H1 (cell line): ENCODE data around the gene KMT2A. TPM values are rescaled to one million over a fixed set of nuclear protein-coding genes. Genes with fewer than 3 reads are reported as not detected.

Experiments used
- CTCF ChIA-PET: fragments of 300-600 bp; sonication (Branson Sonifier 250); formaldehyde crosslinking; loops from one replicate; lab custom pipeline; 2021; ENCODE audit not compliant: partially characterized antibody; lab: Charles Lee
- POLR2A ChIA-PET: fragments of 300-600 bp; sonication (Branson Sonifier 250); formaldehyde crosslinking; loops from one replicate; lab custom pipeline; 2021; ENCODE audit warnings: inconsistent platforms; ENCODE audit not compliant: partially characterized antibody; lab: Charles Lee
- DNase-seq, 2 experiments: peaks; one replicate each; pipeline versions ENCODE4 v3.0.0 to v3.0.0-alpha.2; 2010 to 2022; ENCODE audit warnings: low spot score in 2 of 2, low read depth in 1 of 2, mixed read lengths in 1 of 2
- FAIRE-seq: peaks from 2 replicates; lab custom pipeline; 2011; peaks lifted over from hg19 to GRCh38; lab: Jason Lieb, UNC
- H2AFZ ChIP-seq: 2 replicates; pipeline ENCODE4 v1.8.1; 2012; ENCODE audit warnings: low read length, inconsistent platforms
- H2AK5ac ChIP-seq: 2 replicates; pipeline ENCODE4 v1.6.1; 2013; ENCODE audit warnings: low read depth, low read length
- H2BK120ac ChIP-seq: replicated peaks from 2 replicates; pipeline ENCODE3; 2013; ENCODE audit warnings: low read depth, low read length, inconsistent platforms
- H2BK12ac ChIP-seq: 2 replicates; pipeline ENCODE4 v1.6.1; 2013; ENCODE audit warnings: low read depth, low read length
- H2BK15ac ChIP-seq: 2 replicates; pipeline ENCODE4 v1.6.1; 2013; ENCODE audit warnings: low read length
- H2BK20ac ChIP-seq: 2 replicates; pipeline ENCODE4 v1.6.1; 2013; ENCODE audit warnings: low read length
- H2BK5ac ChIP-seq: 2 replicates; pipeline ENCODE4 v1.6.1; 2013; ENCODE audit warnings: low read depth, low read length
- H3K14ac ChIP-seq: 2 replicates; pipeline ENCODE4 v1.6.1; 2013; ENCODE audit warnings: inconsistent platforms; ENCODE audit not compliant: insufficient read length
- H3K18ac ChIP-seq: 2 replicates; pipeline ENCODE4 v1.6.1; 2013; ENCODE audit warnings: low read length; ENCODE audit errors: extremely low read depth
- H3K23ac ChIP-seq: 2 replicates; pipeline ENCODE4 v1.6.1; 2013; ENCODE audit warnings: inconsistent platforms; ENCODE audit not compliant: insufficient read length
- H3K23me2 ChIP-seq: 2 replicates; pipeline ENCODE4 v1.6.1; 2013; ENCODE audit warnings: low read depth, low read length
- H3K27ac ChIP-seq: 2 replicates; pipeline ENCODE4 v1.6.1; 2011; ENCODE audit warnings: low read depth, low read length, inconsistent platforms
- H3K27me3 ChIP-seq, 4 experiments: replicated peaks in 1 of 4; 1 replicate in 1 of 4; 2 replicates in 3 of 4; pipeline versions ENCODE4 v1.6.1 to v1.8.1; 2011 to 2013; ENCODE audit warnings: low read length in 3 of 4, mild to moderate bottlenecking in 3 of 4, inconsistent platforms in 2 of 4, mixed read lengths in 2 of 4, moderate library complexity in 1 of 4; ENCODE audit not compliant: control insufficient read depth in 3 of 4, insufficient read depth in 3 of 4; ENCODE audit errors: extremely low read depth in 1 of 4
- H3K36me3 ChIP-seq, 4 experiments: 2 replicates each; pipeline versions ENCODE4 v1.6.1 to v1.8.1; 2011 to 2013; ENCODE audit warnings: mild to moderate bottlenecking in 4 of 4, low read length in 3 of 4, moderate library complexity in 2 of 4, control low read depth in 1 of 4, inconsistent platforms in 1 of 4; ENCODE audit not compliant: insufficient read depth in 4 of 4, control insufficient read depth in 2 of 4
- H3K4ac ChIP-seq: replicated peaks from 2 replicates; pipeline ENCODE3; 2013; ENCODE audit warnings: low read length, low read depth, mixed read lengths, inconsistent platforms; ENCODE audit not compliant: insufficient read length
- H3K4me1 ChIP-seq, 4 experiments: replicated peaks in 1 of 4; 1 replicate in 1 of 4; 2 replicates in 3 of 4; pipeline versions ENCODE4 v1.6.1 to v1.8.1; 2011 to 2013; ENCODE audit warnings: low read length in 3 of 4, inconsistent platforms in 2 of 4, mixed read lengths in 1 of 4; ENCODE audit not compliant: insufficient read depth in 4 of 4, control insufficient read depth in 3 of 4
- H3K4me2 ChIP-seq, 2 experiments: 2 replicates each; pipeline versions ENCODE4 v1.6.1 to v1.8.1; 2011 to 2013; ENCODE audit warnings: low read depth in 2 of 2, low read length in 2 of 2, control low read depth in 1 of 2, inconsistent platforms in 1 of 2, mild to moderate bottlenecking in 1 of 2; ENCODE audit not compliant: insufficient read depth in 1 of 2
- H3K4me3 ChIP-seq, 4 experiments: fragments of 200-600, 300-600 bp in 1 of 4; sonication (generic), shearing (Covaris generic), sonication (Bioruptor Twin) in 1 of 4; 2 replicates each; pipeline versions ENCODE4 v1.5.1 to v1.8.1; 2011 to 2016; ENCODE audit warnings: low read length in 4 of 4, low read depth in 3 of 4, control low read depth in 2 of 4, inconsistent platforms in 2 of 4, mild to moderate bottlenecking in 2 of 4, mixed read lengths in 1 of 4, moderate library complexity in 1 of 4; ENCODE audit not compliant: insufficient read depth in 2 of 4; ENCODE audit errors: extremely low read depth in 1 of 4
- H3K56ac ChIP-seq: replicated peaks from 2 replicates; pipeline ENCODE3; 2013; ENCODE audit warnings: low read depth, mild to moderate bottlenecking, mixed read lengths, low read length, inconsistent platforms; ENCODE audit not compliant: insufficient read length
- H3K79me1 ChIP-seq: 2 replicates; pipeline ENCODE4 v1.6.1; 2013; ENCODE audit warnings: low read depth, low read length, control low read depth
- H3K79me2 ChIP-seq, 2 experiments: 2 replicates each; pipeline versions ENCODE4 v1.6.1 to v1.8.1; 2012 to 2013; ENCODE audit warnings: low read length in 2 of 2, mild to moderate bottlenecking in 2 of 2, inconsistent platforms in 1 of 2; ENCODE audit not compliant: insufficient read depth in 2 of 2, control insufficient read depth in 1 of 2
- H3K9ac ChIP-seq, 4 experiments: replicated peaks in 1 of 4; 1 replicate in 1 of 4; 2 replicates in 3 of 4; pipeline versions ENCODE4 v1.6.1 to v1.8.1; 2011 to 2013; ENCODE audit warnings: low read depth in 3 of 4, low read length in 3 of 4, control low read depth in 2 of 4, mild to moderate bottlenecking in 2 of 4, moderate library complexity in 2 of 4, inconsistent platforms in 1 of 4; ENCODE audit errors: extremely low read depth in 1 of 4
- H3K9me3 ChIP-seq, 2 experiments: 2 replicates each; pipeline versions ENCODE4 v1.6.1 to v1.8.1; 2012 to 2013; ENCODE audit warnings: mild to moderate bottlenecking in 2 of 2, moderate library complexity in 2 of 2, control low read depth in 1 of 2, inconsistent platforms in 1 of 2, low read depth in 1 of 2, low read length in 1 of 2, mixed read lengths in 1 of 2; ENCODE audit not compliant: insufficient read depth in 2 of 2
- H4K20me1 ChIP-seq, 2 experiments: replicated peaks in 1 of 2; 2 replicates each; pipeline versions ENCODE3 to v1.8.1; 2011 to 2013; ENCODE audit warnings: inconsistent platforms in 2 of 2, low read length in 2 of 2, mild to moderate bottlenecking in 1 of 2; ENCODE audit not compliant: insufficient read depth in 2 of 2, control insufficient read depth in 1 of 2
- H4K5ac ChIP-seq: 2 replicates; pipeline ENCODE4 v1.6.1; 2013; ENCODE audit warnings: low read length, low read depth, mixed read lengths, inconsistent platforms; ENCODE audit not compliant: insufficient read length
- H4K8ac ChIP-seq: 2 replicates; pipeline ENCODE4 v1.8.0; 2013; ENCODE audit warnings: mild to moderate bottlenecking, moderate library complexity, low read length, inconsistent platforms; ENCODE audit not compliant: insufficient read depth; ENCODE audit errors: extremely low read depth
- H4K91ac ChIP-seq: replicated peaks from 2 replicates; pipeline ENCODE3; 2013; ENCODE audit warnings: low read length, mixed read lengths, inconsistent platforms; ENCODE audit not compliant: insufficient read length
- ATF2 ChIP-seq: IDR thresholded peaks from 2 replicates; pipeline ENCODE4 v1.6.1; 2012; ENCODE audit warnings: low read length, inconsistent platforms
- EP300 ChIP-seq, 2 experiments: IDR thresholded peaks; 1 replicate in 1 of 2; 2 replicates in 1 of 2; pipeline ENCODE4 v1.6.1; 2011 to 2012; ENCODE audit warnings: low read depth in 2 of 2, low read length in 2 of 2, mild to moderate bottlenecking in 2 of 2, borderline replicate concordance in 1 of 2, inconsistent platforms in 1 of 2, moderate library complexity in 1 of 2
- GTF2F1 ChIP-seq: IDR thresholded peaks from 2 replicates; pipeline ENCODE4 v1.6.1; 2012; ENCODE audit warnings: low read depth, low read length, improper control_type of control experiment, borderline replicate concordance
- JUND ChIP-seq: IDR thresholded peaks from 2 replicates; pipeline ENCODE4 v1.6.1; 2011; ENCODE audit warnings: mild to moderate bottlenecking, improper control_type of control experiment, low read length
- KDM4A ChIP-seq: IDR thresholded peaks from one replicate; pipeline ENCODE4 v1.7.1; 2012; ENCODE audit warnings: low read depth, mild to moderate bottlenecking, moderate library complexity, low read length, inconsistent platforms; ENCODE audit not compliant: severe bottlenecking
- KDM5A ChIP-seq: fragments of 200-600 bp; IDR thresholded peaks from 2 replicates; pipeline ENCODE4 v1.7.1; 2012; ENCODE audit warnings: mild to moderate bottlenecking, low read length, inconsistent platforms, mixed read lengths
- MAFK ChIP-seq: IDR thresholded peaks from 2 replicates; pipeline ENCODE4 v1.6.1; 2012; ENCODE audit warnings: low read depth, mild to moderate bottlenecking, improper control_type of control experiment, low read length
- PHF8 ChIP-seq: fragments of 200-600 bp; sonication (generic); conservative IDR thresholded peaks from 2 replicates; pipeline ENCODE4 v1.7.1; 2012; ENCODE audit warnings: low read depth, mild to moderate bottlenecking, inconsistent platforms, low read length, moderate library complexity
- RFX5 ChIP-seq: IDR thresholded peaks from 2 replicates; pipeline ENCODE4 v1.6.1; 2011; ENCODE audit warnings: low read depth, low read length, improper control_type of control experiment, borderline replicate concordance
- SAP30 ChIP-seq: fragments of 300-600 bp; sonication (generic); IDR thresholded peaks from 2 replicates; pipeline ENCODE4 v1.7.1; 2012; ENCODE audit warnings: low read length, moderate library complexity, mild to moderate bottlenecking, inconsistent platforms; ENCODE audit not compliant: insufficient read depth, insufficient replicate concordance
- SIX5 ChIP-seq: IDR thresholded peaks from 2 replicates; pipeline ENCODE4 v1.6.1; 2011; ENCODE audit warnings: mild to moderate bottlenecking, low read depth, low read length
- SRF ChIP-seq: IDR thresholded peaks from 2 replicates; pipeline ENCODE4 v1.6.1; 2011; ENCODE audit warnings: mild to moderate bottlenecking, low read depth, low read length, moderate library complexity
- WGBS, 2 experiments: shearing (Covaris generic) in 1 of 2; methylation state at CpG; one replicate each; pipeline versions ENCODE4 v1.1.6 to v1.1.7; 2013 to 2015; ENCODE audit warnings: low lambda C conversion rate in 2 of 2, mixed read lengths in 2 of 2, inconsistent platforms in 1 of 2, low coverage in 1 of 2, missing lambda C conversion rate in 1 of 2; ENCODE audit not compliant: insufficient replicate concordance in 2 of 2, insufficient coverage in 1 of 2, insufficient read length in 1 of 2; ENCODE audit errors: extremely low coverage in 1 of 2, missing lambda C conversion rate in 1 of 2; 5-methylcytosine and 5-hydroxymethylcytosine counted together
- polyA plus RNA-seq, 7 experiments: library from polyadenylated mRNA; depleted of rRNA in 3 of 7; stranded (reverse) in 5 of 7; unstranded in 2 of 7; fragments of >200 nt in 5 of 7; fragments of 200-250 nt in 2 of 7; gene quantifications; 1 replicate in 5 of 7; 2 replicates in 1 of 7; 4 replicates in 1 of 7; pipeline versions ENCODE4 v1.2.1 to v1.2.3, GENCODE V29; 2011 to 2013; ENCODE audit warnings: missing spikeins in 2 of 7, mixed read lengths in 2 of 7
- total RNA-seq: library from RNA; stranded (reverse); fragmentation: NEBNext Ultra II Directional; extraction: Animal tissue kit (Norgen Biotek cat#: 25700); gene quantifications from 2 replicates; pipeline ENCODE4 v1.2.1, GENCODE V29; 2021

KMT2A gene
- total and polyA plus RNA-seq, 2 of the 8 experiments (the other 6 are each of a cell fraction or from before 2014, with no cell fraction given): 35.9 to 62.1 TPM

- Histone ChIP-seq H2AFZ (no peak overlapping the region), H3K4me3 (no peak overlapping the region), H3K4me1 (peaks cover 0 to 4% (median 2%) of the 10 kb centered on the region in 4 experiments; a peak in 3 of 7 replicates), H3K9ac (no peak overlapping the region), H4K8ac (no peak overlapping the region), H2BK120ac (no peak overlapping the region), H2BK5ac (no peak overlapping the region), H3K23ac (no peak overlapping the region), H3K4ac (no peak overlapping the region), H2BK20ac (no peak overlapping the region), H3K27ac (no peak overlapping the region), H3K27me3 (no peaks in the 10 kb centered on the region), H2BK15ac (no peak overlapping the region), H2BK12ac (no peak overlapping the region), H3K36me3 (peaks cover 6 to 28% (median 9%) of the 10 kb centered on the region in 4 experiments), H3K14ac (no peak overlapping the region), H4K91ac (no peak overlapping the region), H4K5ac (no peak overlapping the region), H3K4me2 (no peak overlapping the region), H3K56ac (no peak overlapping the region), H3K9me3 (no peaks in the 10 kb centered on the region), H2AK5ac (no peak overlapping the region), H3K23me2 (no peaks in the 10 kb centered on the region), H3K79me2 (peaks cover 3 to 14% of the 10 kb centered on the region in 2 experiments; a peak in 3 of 4 replicates), H3K79me1 (no peaks in the 10 kb centered on the region), H4K20me1 (peaks cover 2% of the 10 kb centered on the region in 2 experiments), H3K18ac (no peak overlapping the region)
- no peak for FAIRE-seq
- 96% methylated on average over 4 of the region's 4 CpGs; no CpG with 5 or more reads in 1 of the 2 experiments for WGBS, 2 experiments
- CTCF ChIA-PET: no interaction called here
- DNase-seq: no peak
- POLR2A ChIA-PET: interaction anchor here (0.8 to 2.4 kb wide), 4 partner anchors 9 to 24 kb away, joined by 3 to 13 read pairs (median 4); partner anchors contain the start of gene KMT2A
- TF ChIP-seq SRF (no peak), JUND (no peak), SAP30 (no peak), EP300 (IDR thresholded peaks at IDR 0.05; ENCODE audit: borderline replicate concordance in 1 of 2, low read depth in 2 of 2, low read length in 2 of 2) (no peak), RFX5 (no peak), KDM5A (no peak), ATF2 (no peak), SIX5 (no peak), GTF2F1 (no peak), PHF8 (no peak), KDM4A (no peak), MAFK (no peak)
These were observed 24.8 kb upstream of the KMT2A start for GRCh38 chr11:118411530-118411929.
